GM10266 (cell line): Measurements from ENCODE around the gene RBM5.
A peak's percentile ranks its signal among the peaks of the same experiment; 100 is the strongest.

ENCODE experiments used
- DNase-seq: peaks from one replicate; pipeline ENCODE4 v3.0.0; 2012; ENCODE audit errors: extremely low spot score
- TF ChIP-seq, protein P1 (sequence below): IDR thresholded peaks from 2 replicates; pipeline ENCODE4 v1.5.1; 2012; ENCODE audit warnings: mild to moderate bottlenecking, low read depth; ENCODE audit not compliant: control insufficient read depth, insufficient read depth; ENCODE audit errors: missing control alignments

The RBM5 gene

DNA sequence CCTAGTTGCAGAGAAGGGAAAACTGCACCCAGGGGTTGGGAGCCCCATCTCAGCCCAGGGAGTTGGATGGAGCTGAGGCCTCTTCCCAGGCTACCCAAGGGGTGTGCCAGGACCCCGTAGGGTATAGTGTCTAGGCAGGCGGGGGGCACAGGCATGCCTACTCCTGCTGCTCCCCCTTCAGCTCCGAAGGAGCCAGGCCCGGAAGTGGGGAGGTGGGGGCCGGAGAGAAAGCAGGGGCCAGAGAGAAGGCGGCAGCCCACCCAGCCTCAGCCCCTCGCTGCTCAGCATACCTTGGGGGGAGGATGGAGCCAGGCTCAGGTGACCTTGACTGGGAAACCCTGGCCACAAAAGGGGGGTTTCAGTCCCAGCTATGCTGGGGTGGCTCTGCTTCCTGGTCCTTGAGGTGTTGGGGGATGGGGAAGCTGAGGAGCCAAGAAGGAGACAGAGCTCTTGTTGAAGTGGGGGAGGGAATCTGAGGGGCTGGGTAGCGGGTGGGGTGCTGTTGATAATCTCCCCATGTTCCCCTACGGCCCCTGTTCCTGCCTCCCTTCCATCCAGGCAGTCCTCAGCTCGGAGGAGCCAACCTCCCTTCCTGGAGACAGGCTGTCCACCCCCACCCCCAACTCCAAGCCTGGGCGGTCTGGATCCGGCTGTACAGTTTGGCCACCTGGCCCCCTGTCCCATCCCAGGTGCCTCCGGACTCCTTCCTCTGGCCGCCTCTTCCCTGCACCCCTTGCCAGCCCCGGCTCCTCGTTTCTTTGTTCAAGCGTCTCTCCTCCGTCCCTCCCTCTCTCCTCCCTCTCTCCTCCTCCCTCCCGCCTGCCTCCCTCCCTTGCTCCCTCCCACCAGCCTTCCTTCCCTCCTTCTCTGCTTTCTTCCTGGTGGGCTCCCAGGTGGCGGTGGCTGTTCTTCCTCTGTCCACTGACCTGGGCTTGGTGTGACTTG is 68.1 kb downstream of the RBM5 start:
- TF ChIP-seq, protein P1, sequence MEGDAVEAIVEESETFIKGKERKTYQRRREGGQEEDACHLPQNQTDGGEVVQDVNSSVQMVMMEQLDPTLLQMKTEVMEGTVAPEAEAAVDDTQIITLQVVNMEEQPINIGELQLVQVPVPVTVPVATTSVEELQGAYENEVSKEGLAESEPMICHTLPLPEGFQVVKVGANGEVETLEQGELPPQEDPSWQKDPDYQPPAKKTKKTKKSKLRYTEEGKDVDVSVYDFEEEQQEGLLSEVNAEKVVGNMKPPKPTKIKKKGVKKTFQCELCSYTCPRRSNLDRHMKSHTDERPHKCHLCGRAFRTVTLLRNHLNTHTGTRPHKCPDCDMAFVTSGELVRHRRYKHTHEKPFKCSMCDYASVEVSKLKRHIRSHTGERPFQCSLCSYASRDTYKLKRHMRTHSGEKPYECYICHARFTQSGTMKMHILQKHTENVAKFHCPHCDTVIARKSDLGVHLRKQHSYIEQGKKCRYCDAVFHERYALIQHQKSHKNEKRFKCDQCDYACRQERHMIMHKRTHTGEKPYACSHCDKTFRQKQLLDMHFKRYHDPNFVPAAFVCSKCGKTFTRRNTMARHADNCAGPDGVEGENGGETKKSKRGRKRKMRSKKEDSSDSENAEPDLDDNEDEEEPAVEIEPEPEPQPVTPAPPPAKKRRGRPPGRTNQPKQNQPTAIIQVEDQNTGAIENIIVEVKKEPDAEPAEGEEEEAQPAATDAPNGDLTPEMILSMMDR, result no peak
- DNase-seq, result peak; percentile 46

DNA sequence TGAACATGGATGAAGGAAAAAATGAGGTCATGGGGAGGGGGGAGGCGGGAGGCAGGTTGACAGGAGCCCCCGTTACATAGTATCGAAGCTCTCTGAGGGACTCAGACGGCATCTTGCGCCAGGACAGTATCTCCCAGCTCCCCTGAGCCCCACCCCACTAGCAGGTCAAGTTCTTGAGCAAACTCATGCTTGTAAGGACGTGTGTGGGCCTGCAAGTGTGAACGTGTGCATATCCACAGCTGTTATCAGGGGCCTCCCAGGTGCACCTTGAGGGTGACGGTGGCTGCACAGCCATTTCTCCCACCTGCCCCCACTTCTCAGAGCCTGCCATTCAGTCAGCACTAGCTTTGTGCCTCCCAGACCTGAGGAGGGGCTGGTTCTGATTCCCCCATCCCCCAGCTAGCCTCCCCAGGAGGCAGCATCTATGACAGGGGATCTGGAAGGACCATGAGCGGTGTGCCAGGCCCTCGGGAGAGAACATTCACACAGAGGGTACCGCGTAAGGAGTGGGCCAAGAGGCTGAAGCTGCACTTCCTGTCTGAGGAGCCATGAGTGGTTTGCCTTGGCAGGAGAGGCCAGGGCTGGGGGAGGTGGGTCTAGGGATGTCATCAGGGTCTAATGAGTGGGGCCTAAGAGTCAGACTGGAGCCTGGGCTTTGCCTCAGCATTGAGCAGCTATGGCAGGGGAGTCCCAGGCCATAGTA is 69.3 kb downstream of the RBM5 start:
- no peak for DNase-seq
- TF ChIP-seq, protein P1, result no peak

DNA sequence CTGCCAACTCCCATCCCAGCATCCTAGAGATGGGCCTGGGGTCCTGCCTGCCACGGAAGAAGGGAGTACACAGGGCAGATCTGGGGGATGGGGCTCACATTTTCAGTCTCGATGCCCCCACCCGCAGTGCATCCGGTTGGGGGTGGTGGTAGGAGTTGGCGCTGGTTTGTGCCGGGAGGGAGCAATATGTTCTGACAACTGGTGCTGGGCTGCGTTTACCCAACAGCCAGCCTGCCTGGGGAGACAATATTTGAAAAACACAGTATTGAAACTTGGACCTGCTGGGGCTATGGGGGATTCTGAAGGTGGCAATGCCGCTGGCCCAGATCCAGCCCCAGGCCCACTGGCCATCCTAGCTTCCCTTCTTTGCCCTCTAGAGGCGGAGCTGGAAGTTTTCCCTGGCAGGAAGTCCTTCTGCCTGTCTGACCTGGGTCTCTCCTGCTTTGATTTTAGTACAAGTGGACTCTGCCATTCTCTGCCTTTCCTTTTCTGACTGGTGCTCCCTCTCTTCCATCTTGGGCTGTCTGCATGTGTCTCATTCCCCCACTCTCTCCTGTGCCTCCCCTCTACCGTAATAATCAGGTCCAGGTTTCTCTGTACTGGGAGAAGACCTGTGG is 69.9 kb downstream of the RBM5 start:
- TF ChIP-seq, protein P1, result no peak
- no peak for DNase-seq

DNA sequence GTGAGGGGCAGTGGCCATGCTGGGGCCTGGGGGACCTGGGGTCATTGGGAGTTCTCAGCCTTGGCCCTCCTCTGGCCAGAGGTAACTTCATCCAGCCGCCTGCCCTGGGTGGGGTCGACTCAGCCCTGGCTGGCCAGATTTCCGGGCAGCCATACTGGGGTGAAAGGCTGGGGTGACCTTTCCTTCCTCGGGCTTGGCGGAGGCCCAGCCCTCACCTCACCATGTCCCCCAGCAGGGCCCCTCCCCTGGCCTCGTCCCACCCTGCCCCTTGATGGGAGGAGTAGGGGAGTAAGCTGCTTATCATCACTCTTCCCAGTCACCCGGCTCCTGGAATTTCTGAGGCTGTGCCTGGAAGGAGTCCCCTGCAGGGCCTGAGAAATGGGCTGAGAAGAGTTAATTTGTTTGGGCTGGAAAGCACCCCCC is 71.9 kb downstream of the RBM5 start:
- TF ChIP-seq, protein P1, result no peak

DNA sequence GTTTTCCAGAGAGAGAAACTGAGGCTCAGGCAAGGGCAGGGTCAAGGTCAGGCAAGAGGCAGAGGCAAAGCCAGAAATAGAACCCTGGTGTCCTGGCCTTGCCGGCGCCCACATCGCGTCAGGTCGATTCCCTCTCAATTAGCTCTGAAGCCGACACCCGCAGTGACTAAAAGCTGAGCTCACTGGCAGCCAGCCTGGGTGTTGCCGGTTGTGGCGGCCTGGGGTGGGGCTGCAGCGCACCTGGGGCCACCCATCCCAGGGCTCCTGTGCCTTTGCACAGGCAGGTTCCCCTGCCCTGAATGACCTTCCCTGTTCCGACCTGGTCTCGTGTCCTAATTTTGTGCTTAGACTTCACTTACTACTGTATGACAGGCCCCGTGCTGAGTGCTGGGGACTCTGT is 72.6 kb downstream of the RBM5 start:
- no peak for DNase-seq
- TF ChIP-seq, protein P1, result no peak

More for the DNA sequence above, 71.9 kb downstream of the RBM5 start:
- DNase-seq, result no peak

DNA sequence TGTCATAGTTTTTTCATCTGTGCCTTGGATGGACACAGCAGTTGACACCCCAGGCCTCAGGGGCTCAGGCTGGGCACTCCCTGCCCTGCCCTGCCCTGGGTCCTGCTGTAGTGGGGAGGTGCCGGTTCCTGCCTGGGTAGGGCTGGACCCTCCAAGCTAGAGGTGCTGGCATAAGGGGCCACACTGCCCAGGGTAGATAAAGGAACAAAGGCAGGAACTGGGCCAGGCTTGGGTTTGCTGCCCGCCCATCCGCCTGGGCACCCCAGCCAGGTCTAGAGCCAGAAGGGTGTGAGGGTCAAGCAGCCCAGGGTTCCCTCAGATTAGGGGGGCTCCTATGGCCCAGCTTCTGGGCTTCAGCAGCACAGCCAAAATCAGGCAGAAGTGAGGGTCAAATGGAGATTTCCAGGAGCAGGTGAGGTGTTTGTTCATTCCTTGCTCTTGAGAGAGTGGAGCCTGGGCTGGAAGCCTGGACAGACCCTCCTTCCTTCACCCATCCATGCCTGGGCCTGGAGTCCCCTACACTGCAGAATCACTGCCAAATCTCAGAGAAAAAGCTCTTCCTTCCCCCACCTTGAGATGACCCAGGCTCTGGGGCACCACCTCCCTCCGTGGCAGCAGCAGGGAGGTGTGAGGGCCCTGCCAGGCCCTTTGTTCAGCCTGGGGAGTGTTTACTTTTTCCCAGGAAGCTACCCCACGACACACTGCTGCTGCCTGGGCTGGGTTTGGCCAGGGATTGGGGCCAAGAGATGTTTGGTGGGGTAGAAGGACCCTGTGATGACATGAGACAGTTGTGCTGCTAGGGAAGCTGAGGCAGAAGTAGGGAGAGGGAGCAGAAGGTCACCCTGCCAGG is 73.5 kb downstream of the RBM5 start:
- no peak for DNase-seq
- TF ChIP-seq, protein P1, result no peak
